GM21515 (cell line): ENCODE measurements around the gene TBX4.
"Not testable (repeated sequence)": the region's sequence is repeated elsewhere in the genome, so short reads cannot be mapped to it uniquely, and the experiment has no call there.

Experiments used
- ATAC-seq: cut with Tn5 transposase; IDR thresholded peaks from one replicate; pipeline ENCODE4 v1.9.1; 2021; ENCODE audit not compliant: unreplicated experiment

Gene TBX4

DNA sequence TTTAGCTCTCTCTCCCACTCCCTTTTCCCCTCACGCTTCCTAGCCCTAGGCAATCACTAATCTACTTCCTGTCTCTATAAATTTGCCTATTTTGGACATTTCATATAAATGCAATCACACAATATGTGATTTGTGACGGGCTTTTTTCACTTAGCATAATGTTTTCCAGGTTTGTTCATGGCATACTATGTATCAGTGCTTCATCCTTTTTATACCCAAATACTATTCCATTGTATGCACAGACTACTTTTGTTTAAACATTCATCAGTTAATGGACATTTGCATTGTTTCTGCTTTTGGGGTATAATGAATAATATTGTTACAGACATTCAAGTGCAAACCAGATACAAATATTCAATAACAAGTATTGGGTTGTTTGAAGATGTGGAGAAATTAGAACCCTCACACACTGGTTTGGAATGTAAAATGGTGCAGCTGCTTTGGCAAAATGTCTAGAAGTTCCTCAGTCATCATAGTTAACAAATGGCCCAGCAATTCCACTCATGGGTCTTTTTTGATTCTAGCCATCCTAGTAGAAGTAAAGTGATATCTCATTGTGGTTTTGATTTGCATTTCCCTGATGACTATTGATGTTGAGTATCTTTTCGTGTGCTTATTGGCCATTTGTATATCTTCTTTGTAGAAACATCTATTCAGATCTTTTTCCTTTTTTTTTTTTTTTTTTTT lies 67.7 kb downstream of the TBX4 start:
- no peak for ATAC-seq

DNA sequence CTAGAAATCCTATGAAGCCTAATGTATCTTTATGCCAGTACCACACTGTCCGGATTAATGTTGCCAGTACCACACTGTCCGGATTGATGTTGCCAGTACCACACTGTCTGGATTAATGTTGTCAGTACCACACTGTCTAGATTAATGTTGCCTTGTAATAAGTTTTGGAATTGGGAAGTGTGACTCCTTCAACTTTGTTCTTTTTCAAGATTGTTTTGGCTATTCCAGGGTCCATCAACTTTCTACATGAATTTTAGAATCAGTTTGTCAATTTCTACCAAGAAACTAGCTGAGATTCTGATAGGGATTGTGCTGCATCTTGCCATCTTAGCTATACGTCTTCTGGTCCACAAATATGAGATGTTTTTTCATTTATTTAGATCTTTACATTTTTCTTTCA lies 68.7 kb downstream of the TBX4 start:
- ATAC-seq, result no peak

DNA sequence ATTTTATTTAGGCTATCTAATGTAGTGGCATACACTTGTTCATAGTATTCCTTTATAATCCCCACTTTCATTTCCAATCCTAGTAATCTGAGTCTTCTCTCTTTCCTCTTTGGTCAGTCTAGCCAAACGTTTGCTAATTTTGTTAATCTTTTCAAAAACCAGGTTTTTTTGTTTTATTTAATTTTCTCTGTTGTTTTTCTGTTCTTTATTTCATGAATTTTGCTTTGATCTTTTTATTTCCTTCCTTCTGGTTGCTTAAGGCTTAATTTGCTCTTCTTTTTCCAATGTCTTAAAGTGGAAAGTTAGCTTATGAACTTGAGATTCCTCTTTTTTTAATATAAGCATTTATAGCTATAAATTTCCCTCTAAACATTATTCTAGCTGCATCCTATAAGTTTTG lies 69.9 kb downstream of the TBX4 start:
- ATAC-seq, result no peak

DNA sequence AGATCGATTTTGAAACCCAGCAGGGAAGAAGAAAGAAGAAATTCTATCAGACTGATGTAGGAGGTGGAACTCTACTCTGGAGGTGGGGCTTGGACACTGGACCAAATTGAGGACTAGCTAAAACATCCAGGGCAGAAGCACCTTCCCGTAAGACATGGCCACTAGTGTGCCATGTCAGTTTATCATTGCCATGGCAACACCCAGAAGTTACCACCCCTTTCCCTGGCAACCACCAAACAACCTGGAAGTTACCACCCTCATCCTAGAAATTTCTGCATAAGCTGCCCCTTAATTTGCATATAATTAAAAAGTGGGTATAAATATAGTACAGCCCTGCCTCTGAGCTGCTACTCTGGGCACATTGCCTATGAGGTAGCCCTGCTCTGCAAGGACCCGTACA lies 72.1 kb downstream of the TBX4 start:
- no peak for ATAC-seq

DNA sequence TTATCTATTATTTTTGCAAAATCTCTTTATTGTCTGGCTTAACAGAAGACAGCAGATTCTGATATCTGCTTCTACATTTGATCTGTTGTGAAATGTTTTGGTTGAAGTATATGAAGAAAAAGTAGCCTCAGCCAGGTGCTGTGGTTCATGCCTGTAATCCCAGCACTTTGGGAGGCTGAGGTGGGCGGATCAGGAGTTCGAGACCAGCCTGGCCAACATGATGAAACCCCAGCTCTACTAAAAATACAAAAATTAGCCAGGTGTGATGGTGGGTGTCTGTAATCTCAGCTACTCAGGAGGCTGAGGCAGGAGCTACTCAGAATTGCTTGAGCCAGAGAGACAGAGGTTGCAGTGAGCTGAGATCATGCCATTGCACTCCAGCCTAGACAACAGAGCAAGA lies 75.2 kb downstream of the TBX4 start:
- not testable (repeated sequence) for ATAC-seq

DNA sequence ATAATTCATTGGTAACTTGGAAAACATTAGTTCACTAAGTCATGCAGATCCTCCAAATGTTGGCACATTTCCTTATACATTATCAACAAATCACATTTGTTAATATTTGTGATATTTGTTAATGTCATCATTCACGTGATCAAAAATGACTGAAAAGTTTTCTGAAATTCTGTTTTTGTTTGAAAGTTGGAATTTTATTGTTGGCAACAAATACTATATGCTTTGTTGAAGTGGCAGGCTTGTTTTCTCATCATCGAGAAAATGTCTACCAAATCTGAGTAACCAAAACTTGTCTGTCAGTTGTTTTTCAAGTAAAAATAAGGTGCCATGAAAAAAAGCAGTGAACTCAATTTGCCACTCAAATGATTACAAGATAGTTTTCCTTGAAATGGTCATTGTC lies 75.9 kb downstream of the TBX4 start:
- no peak for ATAC-seq

DNA sequence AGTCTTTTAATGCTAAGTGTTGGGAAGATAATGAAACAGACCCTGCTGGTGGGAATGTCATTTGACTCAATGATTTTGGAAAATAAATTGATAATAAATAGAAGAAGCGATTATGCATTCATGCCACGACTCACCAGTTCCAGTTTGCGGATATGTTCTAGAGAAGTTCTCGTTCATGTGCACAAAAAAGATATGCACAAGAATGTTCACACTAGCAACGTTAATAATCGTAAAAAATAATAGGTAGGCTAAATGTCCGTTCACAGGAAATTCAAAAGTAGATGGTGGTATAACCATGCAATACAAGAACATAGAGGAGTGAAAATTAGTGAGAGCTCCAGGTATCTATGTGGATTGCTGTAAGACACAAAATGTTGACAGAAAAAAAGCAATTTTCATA lies 79.0 kb downstream of the TBX4 start:
- ATAC-seq, result no peak

DNA sequence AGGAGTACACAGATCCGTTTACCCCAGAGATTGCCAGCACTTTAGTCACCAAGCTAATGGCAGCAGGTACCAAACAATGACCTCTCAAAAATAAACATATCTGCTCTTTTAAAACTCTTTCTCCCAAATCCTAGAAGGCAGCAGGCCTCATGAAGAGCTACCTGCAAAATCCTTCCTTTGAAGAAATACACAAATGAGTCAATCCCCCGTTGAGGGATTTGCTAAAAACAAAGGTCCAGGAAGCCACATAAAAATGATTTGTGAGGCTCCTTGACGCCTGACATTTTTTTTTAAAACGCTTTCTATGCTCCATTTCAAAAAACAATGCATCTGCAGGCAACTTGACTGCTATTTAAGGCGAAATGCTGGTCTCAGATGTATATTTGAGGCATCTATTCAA lies 80.6 kb downstream of the TBX4 start:
- ATAC-seq, result no peak

DNA sequence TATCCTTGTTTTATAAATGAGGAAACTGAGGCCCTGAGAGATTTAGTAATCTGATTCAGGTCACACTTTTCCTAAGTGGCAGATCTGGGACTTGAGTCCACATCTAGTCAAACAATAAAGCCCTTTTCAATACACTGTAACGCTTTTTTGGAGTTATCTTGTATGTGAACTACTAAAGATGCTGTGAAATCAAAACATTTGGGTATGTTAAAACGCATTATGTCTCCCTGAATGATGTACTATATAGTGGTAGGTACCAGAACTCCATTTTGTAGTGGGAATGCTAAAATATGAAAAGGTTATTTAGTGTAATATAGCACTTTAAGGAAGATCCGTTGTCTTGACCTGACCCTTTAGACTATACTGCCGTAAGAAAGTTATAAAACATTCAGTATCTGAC lies 81.6 kb downstream of the TBX4 start:
- no peak for ATAC-seq

DNA sequence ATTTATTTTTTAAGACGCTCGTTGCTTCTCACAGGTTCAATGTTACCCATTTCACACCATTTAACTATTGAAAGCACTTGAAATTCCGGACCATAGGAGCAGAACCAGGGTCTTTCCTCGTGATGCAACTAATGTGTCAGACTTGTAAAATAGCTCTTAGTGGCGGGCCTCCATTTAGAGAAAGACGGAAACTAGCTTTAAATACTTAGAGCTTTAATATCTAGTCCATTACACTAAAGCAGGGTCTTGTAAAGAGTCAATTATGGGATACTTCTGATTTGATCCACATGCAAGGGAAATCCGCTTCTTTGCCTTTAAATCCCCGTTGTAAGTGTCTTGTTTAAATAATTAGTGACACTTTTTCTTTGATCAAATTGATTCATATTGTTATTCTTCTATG lies 82.2 kb downstream of the TBX4 start:
- no peak for ATAC-seq
